Right atrium auricular region (tissue), 2 donors: ENCODE measurements around the gene QRICH1. TPM values are rescaled to one million over a fixed set of nuclear protein-coding genes. Genes with fewer than 3 reads are reported as not detected.

Experiments
- DNase-seq: peaks from one replicate; pipeline ENCODE4 v3.0.0-alpha.2; 2019; ENCODE audit warnings: low spot score
- H3K27ac ChIP-seq, 2 donors: fragments of 200-600 bp; sonication (generic); 1 replicate in 1 of 2; 2 replicates in 1 of 2; pipeline ENCODE4 v1.5.1; 2016 to 2019
- H3K27me3 ChIP-seq, 2 donors: fragments of 200-600 bp; sonication (generic); one replicate each; pipeline versions ENCODE4 v1.5.1 to v1.6.0; 2017 to 2019
- H3K36me3 ChIP-seq: fragments of 200-600 bp; sonication (generic); one replicate; pipeline ENCODE4 v1.5.1; 2016
- H3K4me1 ChIP-seq, 2 donors: fragments of 200-600 bp; sonication (generic); one replicate each; pipeline versions ENCODE4 v1.5.1 to v1.6.0; 2017 to 2019
- H3K4me3 ChIP-seq, 2 donors: fragments of 200-600 bp; sonication (generic); 1 replicate in 1 of 2; 2 replicates in 1 of 2; pipeline ENCODE4 v1.5.1; 2017 to 2019; ENCODE audit warnings: mild to moderate bottlenecking in 1 of 2, moderate library complexity in 1 of 2
- H3K9me3 ChIP-seq, 2 donors: fragments of 200-600 bp; sonication (generic); one replicate each; pipeline ENCODE4 v1.5.1; 2019
- total RNA-seq, 2 donors: library from RNA; depleted of rRNA; stranded (reverse); fragments of >200 nt; gene quantifications; one replicate each; pipeline ENCODE4 v1.1.0, GENCODE V29; 2016
- TF ChIP-seq, protein P1 (sequence below), 2 donors: fragments of 200-600 bp; sonication (generic); IDR thresholded peaks; one replicate each; pipeline ENCODE4 v1.5.1; 2019; ENCODE audit warnings: antibody characterized with exemption in 2 of 2

QRICH1 gene
- total RNA-seq, 2 donors from 2014 or later, result 39.1 to 46.8 TPM

DNA sequence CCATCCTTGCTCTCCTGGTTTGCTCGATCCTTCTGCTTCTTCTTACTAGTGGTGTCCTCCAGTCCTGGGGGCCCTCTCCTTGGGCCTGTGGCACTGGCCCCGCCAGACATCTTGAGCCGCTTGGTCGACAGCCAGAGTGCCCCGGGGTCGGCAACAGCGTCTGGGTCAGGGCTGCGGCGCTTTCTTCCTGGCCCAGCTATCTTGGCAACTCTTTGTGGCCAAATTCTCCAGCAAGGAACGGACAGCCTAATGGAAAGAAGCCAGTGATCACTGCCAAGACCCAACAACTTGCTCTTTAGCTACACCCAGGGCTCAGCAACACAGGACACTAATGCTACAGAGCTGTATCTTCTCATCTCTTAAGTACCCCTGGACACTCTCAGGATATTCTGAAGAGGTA lies 25.2 kb upstream of the QRICH1 start:
- Histone ChIP-seq H3K36me3 (peaks cover 79% of the 10 kb centered on the region), H3K4me1 (peaks cover 0 to 20% of the 10 kb centered on the region in 2 donors), H3K27me3 (no peaks in the 10 kb centered on the region), H3K4me3 (peak overlapping the region in 1 of 2 donors; percentile 96), H3K9me3 (no peaks in the 10 kb centered on the region), H3K27ac (peak overlapping the region; percentile 94)
- TF ChIP-seq, protein P1, sequence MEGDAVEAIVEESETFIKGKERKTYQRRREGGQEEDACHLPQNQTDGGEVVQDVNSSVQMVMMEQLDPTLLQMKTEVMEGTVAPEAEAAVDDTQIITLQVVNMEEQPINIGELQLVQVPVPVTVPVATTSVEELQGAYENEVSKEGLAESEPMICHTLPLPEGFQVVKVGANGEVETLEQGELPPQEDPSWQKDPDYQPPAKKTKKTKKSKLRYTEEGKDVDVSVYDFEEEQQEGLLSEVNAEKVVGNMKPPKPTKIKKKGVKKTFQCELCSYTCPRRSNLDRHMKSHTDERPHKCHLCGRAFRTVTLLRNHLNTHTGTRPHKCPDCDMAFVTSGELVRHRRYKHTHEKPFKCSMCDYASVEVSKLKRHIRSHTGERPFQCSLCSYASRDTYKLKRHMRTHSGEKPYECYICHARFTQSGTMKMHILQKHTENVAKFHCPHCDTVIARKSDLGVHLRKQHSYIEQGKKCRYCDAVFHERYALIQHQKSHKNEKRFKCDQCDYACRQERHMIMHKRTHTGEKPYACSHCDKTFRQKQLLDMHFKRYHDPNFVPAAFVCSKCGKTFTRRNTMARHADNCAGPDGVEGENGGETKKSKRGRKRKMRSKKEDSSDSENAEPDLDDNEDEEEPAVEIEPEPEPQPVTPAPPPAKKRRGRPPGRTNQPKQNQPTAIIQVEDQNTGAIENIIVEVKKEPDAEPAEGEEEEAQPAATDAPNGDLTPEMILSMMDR (IDR thresholded peaks at IDR 0.05), result no peak
- DNase-seq, result no peak

DNA sequence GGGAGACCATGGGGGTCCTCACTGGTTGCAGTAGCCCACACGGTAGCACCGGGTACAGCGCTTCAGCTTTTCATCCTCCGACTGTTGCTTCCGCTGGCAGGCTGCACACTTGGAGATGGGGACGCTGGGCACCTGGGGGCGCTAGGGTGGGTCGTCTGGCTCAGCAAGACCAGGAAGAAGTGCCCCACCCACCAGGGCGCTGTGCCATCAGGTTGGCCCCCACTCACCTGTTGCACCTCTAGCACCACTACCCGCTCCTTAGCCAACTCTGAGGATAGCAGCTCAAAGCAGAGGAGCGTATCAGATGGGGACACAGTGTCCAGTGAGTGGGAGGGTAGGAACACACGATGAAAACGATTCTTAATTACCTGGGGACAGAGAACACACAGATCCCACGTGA lies 18.4 kb upstream of the QRICH1 start:
- no peak for DNase-seq
- Histone ChIP-seq H3K9me3 (no peaks in the 10 kb centered on the region), H3K36me3 (peaks cover 98% of the 10 kb centered on the region), H3K27ac (no peak overlapping the region), H3K4me3 (no peak overlapping the region), H3K4me1 (no peaks in the 10 kb centered on the region), H3K27me3 (no peaks in the 10 kb centered on the region)
- TF ChIP-seq, protein P1 (IDR thresholded peaks at IDR 0.05), result no peak

DNA sequence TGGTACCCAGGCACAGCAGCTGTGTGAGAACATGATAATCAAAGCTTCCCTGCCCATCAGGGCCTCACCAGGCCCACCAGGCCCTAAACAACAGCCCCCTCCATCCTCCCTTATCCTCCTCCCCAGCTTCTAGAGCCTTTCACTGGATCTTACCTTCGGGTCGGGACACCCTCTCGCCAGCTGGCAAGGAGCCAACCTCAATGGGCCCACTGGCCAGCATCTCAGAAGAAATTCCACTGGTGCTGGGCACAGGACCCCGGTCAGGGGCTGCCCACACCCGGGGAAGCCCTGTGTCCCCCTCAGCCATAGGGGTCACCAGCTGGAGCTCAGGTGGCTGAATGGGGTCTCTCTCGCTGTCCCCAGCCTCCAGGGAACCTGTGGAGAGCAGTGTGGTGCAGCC lies 17.5 kb upstream of the QRICH1 start:
- H3K27me3 ChIP-seq, result no peaks in the 10 kb centered on the region
- no peak overlapping the region for H3K4me3 ChIP-seq
- H3K27ac ChIP-seq, result no peak overlapping the region
- no peaks in the 10 kb centered on the region for H3K9me3 ChIP-seq
- no peaks in the 10 kb centered on the region for H3K4me1 ChIP-seq
- peaks cover 90% of the 10 kb centered on the region for H3K36me3 ChIP-seq
- no peak for DNase-seq
- TF ChIP-seq, protein P1 (IDR thresholded peaks at IDR 0.05), result no peak

DNA sequence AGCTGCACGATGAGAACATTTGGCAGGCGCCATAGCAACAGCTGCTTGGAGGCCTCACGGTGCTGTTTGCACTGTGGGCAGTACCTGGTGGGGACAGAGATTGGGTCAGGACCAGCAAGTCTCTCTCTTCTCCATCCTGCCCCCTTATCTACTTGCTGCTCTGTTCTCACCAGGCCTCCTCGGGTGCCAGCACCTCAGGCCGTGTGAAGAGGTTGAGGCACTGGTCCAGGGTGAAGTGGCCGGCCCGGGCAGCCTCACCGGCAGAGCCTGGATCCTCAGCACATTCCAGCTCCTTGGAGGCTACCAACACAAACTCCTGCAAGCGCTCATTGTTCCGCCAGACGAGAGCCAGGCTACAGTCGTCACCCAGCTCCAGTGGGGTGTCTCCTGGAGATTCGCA lies 16.9 kb upstream of the QRICH1 start:
- Histone ChIP-seq H3K4me1 (peaks cover 0 to 4% of the 10 kb centered on the region in 2 donors), H3K27ac (no peak overlapping the region), H3K36me3 (peaks cover 84% of the 10 kb centered on the region), H3K27me3 (no peaks in the 10 kb centered on the region), H3K9me3 (no peaks in the 10 kb centered on the region), H3K4me3 (no peak overlapping the region)
- TF ChIP-seq, protein P1 (IDR thresholded peaks at IDR 0.05), result no peak
- no peak for DNase-seq

DNA sequence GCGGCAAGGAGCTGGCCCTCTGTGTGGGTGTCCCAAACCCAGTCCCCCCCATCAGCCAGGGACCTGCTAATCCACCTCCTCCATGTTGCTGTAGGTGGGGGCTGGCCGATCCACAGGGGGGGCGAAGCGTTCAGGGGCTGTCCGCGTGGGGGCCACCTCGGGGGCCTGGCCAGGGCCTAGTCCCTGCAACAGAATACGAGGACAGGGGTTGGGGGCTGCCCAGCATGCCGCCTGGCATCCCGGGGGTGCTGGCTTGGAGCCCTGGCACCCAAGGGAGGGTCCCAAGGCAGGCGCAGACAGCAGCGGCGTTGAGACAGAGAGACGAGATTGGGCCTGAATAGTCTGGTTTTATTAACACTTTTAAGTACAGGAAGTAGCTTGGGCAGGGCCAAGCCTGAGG lies 14.5 kb upstream of the QRICH1 start:
- Histone ChIP-seq H3K27me3 (no peaks in the 10 kb centered on the region), H3K9me3 (no peaks in the 10 kb centered on the region), H3K27ac (no peak overlapping the region), H3K36me3 (peaks cover 60% of the 10 kb centered on the region), H3K4me1 (peaks cover 0 to 21% of the 10 kb centered on the region in 2 donors), H3K4me3 (no peak overlapping the region)
- TF ChIP-seq, protein P1 (IDR thresholded peaks at IDR 0.05), result no peak
- no peak for DNase-seq
